HL-60 (cell line): Measurements from ENCODE around the gene DNAJB1.

Source experiments
- CTCF ChIP-seq: IDR thresholded peaks from one replicate; pipeline ENCODE4 v1.5.1; 2011; ENCODE audit warnings: low read length, control low read depth, inconsistent platforms; ENCODE audit not compliant: insufficient read depth
- TF ChIP-seq, protein P1 (sequence below): IDR thresholded peaks from 2 replicates; pipeline ENCODE4 v1.6.1; 2012; ENCODE audit warnings: low read depth; ENCODE audit not compliant: insufficient replicate concordance

- no peak for TF ChIP-seq CTCF
- TF ChIP-seq, protein P1, sequence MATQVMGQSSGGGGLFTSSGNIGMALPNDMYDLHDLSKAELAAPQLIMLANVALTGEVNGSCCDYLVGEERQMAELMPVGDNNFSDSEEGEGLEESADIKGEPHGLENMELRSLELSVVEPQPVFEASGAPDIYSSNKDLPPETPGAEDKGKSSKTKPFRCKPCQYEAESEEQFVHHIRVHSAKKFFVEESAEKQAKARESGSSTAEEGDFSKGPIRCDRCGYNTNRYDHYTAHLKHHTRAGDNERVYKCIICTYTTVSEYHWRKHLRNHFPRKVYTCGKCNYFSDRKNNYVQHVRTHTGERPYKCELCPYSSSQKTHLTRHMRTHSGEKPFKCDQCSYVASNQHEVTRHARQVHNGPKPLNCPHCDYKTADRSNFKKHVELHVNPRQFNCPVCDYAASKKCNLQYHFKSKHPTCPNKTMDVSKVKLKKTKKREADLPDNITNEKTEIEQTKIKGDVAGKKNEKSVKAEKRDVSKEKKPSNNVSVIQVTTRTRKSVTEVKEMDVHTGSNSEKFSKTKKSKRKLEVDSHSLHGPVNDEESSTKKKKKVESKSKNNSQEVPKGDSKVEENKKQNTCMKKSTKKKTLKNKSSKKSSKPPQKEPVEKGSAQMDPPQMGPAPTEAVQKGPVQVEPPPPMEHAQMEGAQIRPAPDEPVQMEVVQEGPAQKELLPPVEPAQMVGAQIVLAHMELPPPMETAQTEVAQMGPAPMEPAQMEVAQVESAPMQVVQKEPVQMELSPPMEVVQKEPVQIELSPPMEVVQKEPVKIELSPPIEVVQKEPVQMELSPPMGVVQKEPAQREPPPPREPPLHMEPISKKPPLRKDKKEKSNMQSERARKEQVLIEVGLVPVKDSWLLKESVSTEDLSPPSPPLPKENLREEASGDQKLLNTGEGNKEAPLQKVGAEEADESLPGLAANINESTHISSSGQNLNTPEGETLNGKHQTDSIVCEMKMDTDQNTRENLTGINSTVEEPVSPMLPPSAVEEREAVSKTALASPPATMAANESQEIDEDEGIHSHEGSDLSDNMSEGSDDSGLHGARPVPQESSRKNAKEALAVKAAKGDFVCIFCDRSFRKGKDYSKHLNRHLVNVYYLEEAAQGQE, result no peak
Observed at GRCh38 chr19:14525729-14526128, 7.5 kb upstream of the DNAJB1 start.
